Loucy (cell line): ENCODE measurements around the gene MYH9.

ENCODE experiments used
- H2AFZ ChIP-seq: fragments of 200-600 bp; sonication (generic); 2 replicates; pipeline ENCODE4 v1.6.0; 2016; ENCODE audit warnings: antibody characterized with exemption, mild to moderate bottlenecking, low read length, moderate library complexity
- H3F3A ChIP-seq: fragments of 200-600 bp; 2 replicates; pipeline ENCODE4 v1.6.0; 2016; ENCODE audit warnings: antibody characterized with exemption, low read depth, mild to moderate bottlenecking
- H3K27me3 ChIP-seq: fragments of 200-600 bp; sonication (generic); 2 replicates; pipeline ENCODE4 v1.6.1; 2014; ENCODE audit warnings: low read length, mild to moderate bottlenecking; ENCODE audit not compliant: insufficient read depth, poor library complexity, severe bottlenecking
- H3K36me3 ChIP-seq: fragments of 200-600 bp; sonication (generic); 2 replicates; pipeline ENCODE4 v1.6.1; 2016; ENCODE audit warnings: low read length; ENCODE audit not compliant: insufficient read depth
- H3K4me1 ChIP-seq: fragments of 200-600 bp; sonication (generic); 2 replicates; pipeline ENCODE4 v1.5.1; 2014; ENCODE audit warnings: low read length, mild to moderate bottlenecking; ENCODE audit not compliant: insufficient read depth, poor library complexity, severe bottlenecking
- H3K4me2 ChIP-seq: fragments of 200-600 bp; sonication (generic); 2 replicates; pipeline ENCODE4 v1.6.0; 2014; ENCODE audit warnings: antibody characterized with exemption, low read length, low read depth, mild to moderate bottlenecking; ENCODE audit not compliant: poor library complexity, severe bottlenecking
- H3K4me3 ChIP-seq: fragments of 200-600 bp; sonication (generic); 2 replicates; pipeline ENCODE4 v1.5.1; 2014; ENCODE audit warnings: low read length, mild to moderate bottlenecking, mixed read lengths; ENCODE audit not compliant: poor library complexity, severe bottlenecking
- H3K79me2 ChIP-seq: fragments of 200-600 bp; sonication (generic); 2 replicates; pipeline ENCODE4 v1.6.1; 2014; ENCODE audit warnings: low read length; ENCODE audit not compliant: insufficient read depth
- H3K9ac ChIP-seq: fragments of 200-600 bp; sonication (generic); 2 replicates; pipeline ENCODE4 v1.6.0; 2014; ENCODE audit warnings: mild to moderate bottlenecking, low read depth, low read length, moderate library complexity; ENCODE audit not compliant: poor library complexity, severe bottlenecking
- H3K9me2 ChIP-seq: fragments of 200-600 bp; sonication (generic); replicated peaks from 2 replicates; pipeline ENCODE4 v1.6.1; 2016; ENCODE audit warnings: low read depth, low read length, mixed read lengths
- H3K9me3 ChIP-seq: fragments of 200-600 bp; sonication (generic); 2 replicates; pipeline ENCODE4 v1.6.1; 2014; ENCODE audit warnings: mild to moderate bottlenecking, antibody characterized with exemption, low read length, low read depth; ENCODE audit not compliant: insufficient read depth
- H4K20me1 ChIP-seq: fragments of 200-600 bp; sonication (generic); 2 replicates; pipeline ENCODE4 v1.6.0; 2014; ENCODE audit warnings: antibody characterized with exemption, low read length, mild to moderate bottlenecking; ENCODE audit not compliant: insufficient read depth, poor library complexity, severe bottlenecking
- CTCF ChIP-seq: fragments of 200-600 bp; sonication (generic); conservative IDR thresholded peaks from 2 replicates; pipeline ENCODE4 v1.5.1; 2014; ENCODE audit warnings: mild to moderate bottlenecking, antibody characterized with exemption, low read length
- EZH2phosphoT487 ChIP-seq: fragments of 200-600 bp; IDR thresholded peaks from 2 replicates; pipeline ENCODE4 v1.6.1; 2018; ENCODE audit warnings: antibody characterized with exemption, mild to moderate bottlenecking, moderate library complexity, borderline replicate concordance

The MYH9 gene

GRCh38 chr22:36321797-36322601, 65.8 kb downstream of the MYH9 start:
- H3K9me2 ChIP-seq = no peaks in the 10 kb centered on the region
- no peak for TF ChIP-seq EZH2phosphoT487
- TF ChIP-seq CTCF = no peak
- peaks cover 4% of the 10 kb centered on the region for H4K20me1 ChIP-seq
- H3K4me2 ChIP-seq = no peak overlapping the region
- no peak overlapping the region for H3K9ac ChIP-seq
- H2AFZ ChIP-seq = no peak overlapping the region
- H3K4me3 ChIP-seq = no peak overlapping the region
- H3K4me1 ChIP-seq = no peaks in the 10 kb centered on the region
- no peaks in the 10 kb centered on the region for H3F3A ChIP-seq
- H3K79me2 ChIP-seq = peaks cover 44% of the 10 kb centered on the region
- peaks cover 99% of the 10 kb centered on the region for H3K36me3 ChIP-seq
- H3K9me3 ChIP-seq = no peaks in the 10 kb centered on the region
- H3K27me3 ChIP-seq = no peaks in the 10 kb centered on the region

- H3K4me2 ChIP-seq = no peak overlapping the region
- no peaks in the 10 kb centered on the region for H3K9me3 ChIP-seq
- no peak overlapping the region for H3K4me3 ChIP-seq
- peaks cover 97% of the 10 kb centered on the region for H3K36me3 ChIP-seq
- no peaks in the 10 kb centered on the region for H3K27me3 ChIP-seq
- peaks cover 29% of the 10 kb centered on the region for H3K79me2 ChIP-seq
- TF ChIP-seq CTCF (no peak), EZH2phosphoT487 (no peak)
- peaks cover 4% of the 10 kb centered on the region for H4K20me1 ChIP-seq
- no peak overlapping the region for H2AFZ ChIP-seq
- no peaks in the 10 kb centered on the region for H3K4me1 ChIP-seq
- no peaks in the 10 kb centered on the region for H3K9me2 ChIP-seq
- H3F3A ChIP-seq = no peaks in the 10 kb centered on the region
- H3K9ac ChIP-seq = no peak overlapping the region
Observed at GRCh38 chr22:36320553-36320952, 67.2 kb downstream of the MYH9 start.

- Histone ChIP-seq H3K4me1 (no peaks in the 10 kb centered on the region), H2AFZ (no peak overlapping the region), H3K79me2 (peaks cover 22% of the 10 kb centered on the region), H3K9me2 (no peaks in the 10 kb centered on the region), H3F3A (no peaks in the 10 kb centered on the region), H3K27me3 (no peaks in the 10 kb centered on the region), H3K4me2 (no peak overlapping the region), H3K9me3 (no peaks in the 10 kb centered on the region), H3K36me3 (peaks cover 97% of the 10 kb centered on the region), H3K4me3 (no peak overlapping the region), H3K9ac (no peak overlapping the region), H4K20me1 (peaks cover 4% of the 10 kb centered on the region)
- TF ChIP-seq EZH2phosphoT487 (no peak), CTCF (no peak)
Observed at GRCh38 chr22:36319595-36320497, 67.9 kb downstream of the MYH9 start.
